Measurements from ENCODE around the gene RAB11FIP4. TPM values are rescaled to one million over a fixed set of nuclear protein-coding genes. Genes with fewer than 3 reads are reported as not detected.
A peak's percentile ranks its signal among the peaks of the same experiment; 100 is the strongest.

Gene RAB11FIP4
- total RNA-seq, 1 experiment from 2014 or later = 34.1 TPM

- in situ Hi-C loops (cut with HindIII; ENCODE audit: low sequenced_read_pairs) = no loop called here
- DNase-seq (ENCODE audit: low spot score) = peak; percentile 96
Measured at GRCh38 chr17:31549525-31550388, 158.3 kb downstream of the RAB11FIP4 start.

- peak; percentile 59 for DNase-seq (ENCODE audit: low spot score)
- in situ Hi-C loops (cut with HindIII; ENCODE audit: low sequenced_read_pairs) = no loop called here
Measured at GRCh38 chr17:31550389-31551056, 159.0 kb downstream of the RAB11FIP4 start.

- in situ Hi-C loops (cut with HindIII; ENCODE audit: low sequenced_read_pairs) = no loop called here
- no peak for DNase-seq (ENCODE audit: low spot score)
Measured at GRCh38 chr17:31552568-31552967, 161.1 kb downstream of the RAB11FIP4 start.

GRCh38 chr17:31553506-31553905 lies 162.0 kb downstream of the RAB11FIP4 start:
- DNase-seq (ENCODE audit: low spot score) = no peak
- in situ Hi-C loops (cut with HindIII; ENCODE audit: low sequenced_read_pairs) = no loop called here

- in situ Hi-C loops (cut with HindIII; ENCODE audit: low sequenced_read_pairs) = no loop called here
- DNase-seq (ENCODE audit: low spot score) = no peak
Measured at GRCh38 chr17:31554930-31555329, 163.5 kb downstream of the RAB11FIP4 start.

GRCh38 chr17:31556969-31557645 lies 165.6 kb downstream of the RAB11FIP4 start:
- no peak for DNase-seq (ENCODE audit: low spot score)
- in situ Hi-C loops (cut with HindIII; ENCODE audit: low sequenced_read_pairs) = no loop called here

- peak; percentile 72 for DNase-seq (ENCODE audit: low spot score)
- in situ Hi-C loops (cut with HindIII; ENCODE audit: low sequenced_read_pairs) = no loop called here
Measured at GRCh38 chr17:31558748-31559583, 167.5 kb downstream of the RAB11FIP4 start.

GRCh38 chr17:31559584-31560501 lies 168.4 kb downstream of the RAB11FIP4 start:
- in situ Hi-C loops (cut with HindIII; ENCODE audit: low sequenced_read_pairs) = no loop called here
- DNase-seq (ENCODE audit: low spot score) = no peak

- in situ Hi-C loops (cut with HindIII; ENCODE audit: low sequenced_read_pairs) = no loop called here
- DNase-seq (ENCODE audit: low spot score) = peak; percentile 34
Measured at GRCh38 chr17:31560616-31561235, 169.3 kb downstream of the RAB11FIP4 start.

- DNase-seq (ENCODE audit: low spot score) = peak; percentile 8
Measured at GRCh38 chr17:31561469-31562375, 170.2 kb downstream of the RAB11FIP4 start.

GRCh38 chr17:31562376-31562840 lies 170.9 kb downstream of the RAB11FIP4 start:
- in situ Hi-C loops (cut with HindIII; ENCODE audit: low sequenced_read_pairs) = no loop called here
- DNase-seq (ENCODE audit: low spot score) = no peak

More at GRCh38 chr17:31561469-31562375, 170.2 kb downstream of the RAB11FIP4 start:
- in situ Hi-C loops (cut with HindIII; ENCODE audit: low sequenced_read_pairs) = no loop called here

- in situ Hi-C loops (cut with HindIII; ENCODE audit: low sequenced_read_pairs) = no loop called here
- no peak for DNase-seq (ENCODE audit: low spot score)
Measured at GRCh38 chr17:31564291-31564690, 172.8 kb downstream of the RAB11FIP4 start.

GRCh38 chr17:31564883-31565301 lies 173.4 kb downstream of the RAB11FIP4 start:
- DNase-seq (ENCODE audit: low spot score) = no peak
- in situ Hi-C loops (cut with HindIII; ENCODE audit: low sequenced_read_pairs) = no loop called here

- in situ Hi-C loops (cut with HindIII; ENCODE audit: low sequenced_read_pairs) = no loop called here
- DNase-seq (ENCODE audit: low spot score) = no peak
Measured at GRCh38 chr17:31565652-31566051, 174.2 kb downstream of the RAB11FIP4 start.

GRCh38 chr17:31566247-31566991 lies 174.9 kb downstream of the RAB11FIP4 start:
- in situ Hi-C loops (cut with HindIII; ENCODE audit: low sequenced_read_pairs) = no loop called here
- DNase-seq (ENCODE audit: low spot score) = no peak

- in situ Hi-C loops (cut with HindIII; ENCODE audit: low sequenced_read_pairs) = no loop called here
- no peak for DNase-seq (ENCODE audit: low spot score)
Measured at GRCh38 chr17:31566992-31567373, 175.5 kb downstream of the RAB11FIP4 start.
